ENCODE data around the gene CALB2. TPM values are rescaled to one million over a fixed set of nuclear protein-coding genes. Genes with fewer than 3 reads are reported as not detected.

Gene CALB2
- total and polyA plus RNA-seq, 2 of the 8 experiments (the other 6 are each of a cell fraction or from before 2014, with no cell fraction given), result 1.9 to 2.6 TPM

GRCh38 chr16:71423865-71424264 is 65.3 kb downstream of the CALB2 start (continued):
- TF ChIP-seq KDM5A (IDR thresholded peaks at IDR 0.05; ENCODE audit: low read length) (no peak), SUZ12 (IDR thresholded peaks at IDR 0.05; ENCODE audit: low read length) (no peak)

Measured in H1 (cell line).